ENCODE data around the gene AFF1.
"Not testable (repeated sequence)": the region's sequence is repeated elsewhere in the genome, so short reads cannot be mapped to it uniquely, and the experiment has no call there.

AFF1 gene

GRCh38 chr4:87118826-87119225 is 184.0 kb downstream of the AFF1 start:
- no peak for DNase-seq

GRCh38 chr4:87120010-87120409 is 185.2 kb downstream of the AFF1 start:
- DNase-seq: no peak

- no peak for DNase-seq
Observed at GRCh38 chr4:87120411-87121162, 185.8 kb downstream of the AFF1 start.

GRCh38 chr4:87121341-87122065 is 186.7 kb downstream of the AFF1 start:
- no peak for DNase-seq

DNA sequence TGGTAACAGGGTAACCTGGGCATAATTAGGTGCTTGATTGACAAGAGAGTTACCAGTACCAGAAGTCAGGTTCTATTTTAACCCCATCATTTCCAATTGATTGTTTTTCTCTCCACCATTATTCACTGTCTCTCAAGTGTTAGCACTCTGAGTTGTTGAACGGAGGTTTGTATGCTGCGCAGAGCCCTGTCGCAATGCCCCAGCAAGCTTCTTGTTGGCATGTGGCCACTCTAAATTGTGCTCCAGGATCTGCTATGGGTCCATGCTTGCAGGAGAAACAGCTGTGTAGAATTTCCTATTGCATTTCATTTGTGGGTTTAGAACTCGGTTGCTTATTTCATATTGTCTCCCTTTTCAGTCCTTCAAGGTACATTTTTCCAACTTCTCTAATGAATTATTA is 187.4 kb downstream of the AFF1 start:
- no peak for DNase-seq

GRCh38 chr4:87126056-87126455 is 191.2 kb downstream of the AFF1 start:
- DNase-seq: no peak

DNA sequence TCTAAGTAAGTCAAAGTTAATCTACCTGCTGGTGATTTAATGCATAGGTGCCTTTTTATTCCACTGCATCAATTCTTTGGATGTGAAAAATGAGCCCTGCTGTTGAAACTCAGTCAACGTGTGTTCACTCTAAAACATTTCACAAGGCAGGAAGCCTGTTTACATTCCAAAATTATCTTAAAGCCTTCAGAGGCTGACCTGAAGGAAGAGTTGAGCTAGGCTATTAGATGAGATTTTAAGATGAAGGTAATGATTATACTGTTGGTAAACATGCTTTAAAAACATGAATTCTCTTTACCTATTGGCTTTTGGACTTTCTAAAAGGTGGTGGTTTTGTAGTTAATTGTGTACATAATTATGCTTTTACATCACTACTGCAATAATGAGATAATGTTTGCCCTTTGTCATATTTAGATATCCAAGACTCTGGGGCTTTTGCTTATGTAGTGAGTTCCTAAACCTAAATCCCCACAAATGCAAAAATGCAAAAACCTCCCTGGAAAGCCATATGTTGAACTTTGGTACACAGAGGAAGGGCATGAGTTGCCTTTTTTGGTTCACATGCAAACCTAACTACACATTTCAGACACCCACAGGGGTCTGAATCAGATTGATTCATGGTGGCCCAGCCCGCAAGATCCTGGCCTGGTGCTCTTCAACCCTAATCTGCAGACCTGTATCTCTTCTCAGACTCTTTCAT is 193.3 kb downstream of the AFF1 start:
- no peak for DNase-seq

DNA sequence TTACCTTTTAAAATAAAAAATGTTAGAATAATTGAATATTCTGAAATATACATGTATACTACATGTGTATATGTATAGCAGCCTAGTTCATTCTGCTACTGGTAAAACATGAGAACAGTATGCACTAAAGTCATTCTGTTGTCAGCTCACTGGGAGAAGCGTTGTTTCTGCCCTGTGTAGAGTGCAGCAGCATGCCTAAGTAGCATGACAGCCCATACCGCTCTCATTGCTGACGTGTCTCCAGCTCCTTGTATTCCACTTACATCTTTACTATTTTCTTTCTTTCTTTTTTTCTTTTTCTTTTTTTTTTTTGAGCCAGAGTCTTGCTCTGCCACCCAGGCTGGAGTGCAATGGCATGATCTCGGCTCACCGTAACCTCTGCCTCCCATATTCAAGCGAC is 194.9 kb downstream of the AFF1 start:
- DNase-seq: no peak

GRCh38 chr4:87130985-87131703 is 196.3 kb downstream of the AFF1 start:
- DNase-seq: no peak

DNA sequence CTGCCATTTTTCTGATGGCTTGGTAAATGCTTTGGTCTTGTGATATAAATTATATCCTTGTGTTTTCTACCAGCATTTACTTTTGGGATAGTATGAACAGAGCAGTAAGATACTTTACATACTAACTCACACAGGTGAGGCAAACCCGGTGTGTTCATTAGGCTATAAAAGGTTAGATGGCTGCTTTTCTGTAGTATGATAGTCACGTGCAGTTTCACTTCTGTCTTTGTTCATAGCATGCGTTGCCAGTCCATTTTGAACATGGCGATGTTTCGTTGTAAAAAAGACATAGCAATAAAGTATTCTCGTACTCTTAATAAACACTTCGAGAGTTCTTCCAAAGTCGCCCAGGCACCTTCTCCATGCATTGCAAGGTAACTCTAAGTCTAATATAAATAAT is 197.2 kb downstream of the AFF1 start:
- no peak for DNase-seq

DNA sequence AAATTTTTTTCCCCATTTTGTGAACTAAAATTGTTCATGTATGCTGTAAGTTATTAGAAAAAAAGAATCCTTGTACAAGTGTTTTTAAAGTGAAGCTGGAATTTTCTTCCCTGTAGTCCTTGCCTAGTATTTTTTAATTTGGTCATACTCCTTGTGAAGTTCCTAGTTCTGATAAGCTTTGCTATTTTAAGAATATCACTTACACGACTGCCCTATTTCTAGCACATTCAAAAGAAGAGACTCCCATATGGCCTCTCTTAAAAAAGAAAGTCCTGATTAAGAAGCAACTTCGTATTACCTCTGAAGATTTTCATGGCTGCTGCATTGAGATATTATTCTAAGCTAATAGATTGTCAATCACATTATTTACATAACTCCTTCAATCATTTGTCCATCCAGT is 198.4 kb downstream of the AFF1 start:
- no peak for DNase-seq

DNA sequence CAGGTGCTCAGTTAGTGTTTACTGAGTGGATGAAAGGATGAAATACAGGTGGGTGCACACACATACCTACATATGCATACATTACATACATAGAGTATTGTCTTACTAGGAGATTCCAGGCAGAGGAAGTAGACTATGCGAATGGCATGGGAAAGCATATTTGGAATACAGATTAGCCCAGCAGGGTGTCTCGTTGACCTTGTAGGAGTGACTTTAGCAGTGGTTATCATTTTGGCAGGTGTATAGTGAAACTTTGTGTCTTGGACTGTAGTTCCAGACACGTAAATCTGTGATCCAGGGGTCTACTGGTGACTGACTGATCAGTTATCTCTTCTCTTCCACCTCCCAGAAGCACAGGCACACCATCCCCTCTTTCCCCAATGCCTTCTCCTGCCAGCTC is 199.3 kb downstream of the AFF1 start:
- DNase-seq: no peak

DNA sequence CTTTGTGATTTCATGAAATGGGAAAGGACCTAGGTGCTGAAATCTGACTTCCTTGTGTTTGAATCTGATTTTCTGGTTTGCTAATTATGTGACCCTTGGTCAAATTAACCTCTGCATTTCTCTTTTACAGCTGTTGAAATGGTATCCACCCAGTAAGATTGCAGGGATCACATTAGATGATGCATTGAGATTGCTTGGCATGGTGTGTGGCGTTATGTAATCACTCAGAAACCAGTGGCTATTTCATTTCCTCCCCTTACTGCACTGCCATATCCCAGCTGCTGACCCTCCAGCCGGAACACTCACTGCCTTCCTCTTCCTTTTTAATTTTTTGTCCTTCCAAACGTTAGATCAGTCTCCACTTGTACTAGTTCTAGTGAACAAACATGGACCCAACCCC is 206.6 kb downstream of the AFF1 start:
- no peak for DNase-seq

DNA sequence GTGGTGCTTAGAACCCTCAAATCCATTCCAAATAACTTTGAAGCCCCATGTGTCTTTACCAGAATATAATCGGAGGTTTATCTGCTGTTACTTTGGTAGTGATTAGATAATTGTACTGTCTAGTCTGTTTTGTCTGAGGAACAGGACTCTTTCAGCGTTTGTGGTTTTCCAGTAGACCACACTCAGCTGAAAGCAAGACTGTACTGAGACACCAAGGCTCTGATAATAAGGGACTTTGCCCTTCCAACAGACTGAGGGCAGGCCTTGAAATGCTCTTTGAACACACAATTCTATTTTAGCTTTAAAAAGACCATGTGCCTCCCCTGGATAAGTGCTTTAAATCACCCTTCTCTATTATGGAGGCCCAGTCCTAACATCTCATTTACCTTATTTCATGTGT is 209.5 kb downstream of the AFF1 start:
- no peak for DNase-seq

GRCh38 chr4:87145934-87146333 is 211.1 kb downstream of the AFF1 start:
- not testable (repeated sequence) for DNase-seq

GRCh38 chr4:87147116-87147515 is 212.3 kb downstream of the AFF1 start:
- no peak for DNase-seq

DNA sequence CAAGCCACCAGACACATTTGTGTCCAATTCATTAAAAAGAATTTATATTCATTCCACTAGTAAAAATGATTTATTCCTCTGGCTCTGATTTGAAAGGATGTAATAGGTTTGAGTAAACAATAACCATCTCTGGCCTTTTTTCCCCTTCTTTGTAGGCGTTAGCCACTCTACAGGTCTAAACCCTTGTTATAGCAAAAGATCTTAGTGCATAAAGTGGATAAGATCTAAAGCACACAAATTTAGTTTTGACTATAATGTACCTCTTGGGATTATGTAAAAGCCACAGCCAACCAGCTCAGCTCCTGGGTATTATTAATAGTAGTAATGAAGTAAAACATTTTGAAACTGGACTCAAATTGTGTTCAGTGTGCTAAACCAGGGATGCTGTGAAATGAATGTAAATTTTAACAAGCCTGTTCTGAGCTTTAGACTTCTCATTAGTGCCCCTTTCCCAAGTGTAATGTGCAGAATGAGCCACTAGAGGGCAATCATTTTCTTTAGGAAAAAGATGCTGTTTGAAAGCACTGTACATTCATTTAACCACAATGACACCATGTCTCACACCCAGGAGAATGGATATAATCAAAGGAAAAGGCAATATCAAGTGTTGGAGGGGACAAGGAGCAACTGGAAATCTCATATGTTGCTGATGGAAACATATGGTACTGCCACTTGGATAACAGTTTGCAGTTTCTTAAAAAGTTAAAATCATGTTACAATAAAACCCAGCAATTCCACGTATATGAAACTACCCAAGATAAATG is 215.9 kb downstream of the AFF1 start:
- DNase-seq: peak; percentile 43

GRCh38 chr4:87151730-87152129 is 216.9 kb downstream of the AFF1 start:
- no peak for DNase-seq

DNA sequence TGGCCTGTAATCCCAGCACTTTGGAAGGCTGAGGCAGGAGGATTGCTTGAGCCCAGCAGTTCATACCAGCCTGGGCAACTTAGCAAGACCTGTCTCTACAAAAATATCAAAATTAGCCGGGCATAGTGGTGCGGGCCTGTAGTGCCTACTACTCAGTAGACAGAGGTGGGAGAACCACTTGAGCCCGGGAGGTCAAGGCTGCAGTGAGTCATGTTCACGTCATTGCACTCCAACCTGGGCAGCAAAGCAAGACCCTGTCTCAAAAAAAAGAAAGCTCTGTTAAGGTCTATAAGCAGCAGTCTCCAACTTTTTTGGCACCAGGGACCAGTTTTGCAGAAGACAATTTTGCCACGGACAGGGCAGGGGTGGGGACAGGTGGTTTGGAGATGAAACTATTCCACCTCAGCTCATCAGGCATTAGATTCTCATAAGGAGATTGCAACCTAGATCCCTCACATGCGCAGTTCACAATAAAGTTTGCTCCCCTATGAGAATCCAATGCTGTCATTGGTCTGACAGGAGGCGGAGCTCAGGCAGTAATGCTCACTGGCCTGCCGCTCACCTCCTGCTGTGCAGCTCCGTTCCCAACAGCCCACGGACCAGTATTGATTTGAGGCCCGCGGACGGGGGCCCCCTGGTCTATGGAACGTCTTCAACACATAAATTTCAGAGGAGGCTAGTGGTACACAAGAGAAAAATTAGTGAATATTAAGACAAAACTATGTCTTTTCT is 217.7 kb downstream of the AFF1 start:
- DNase-seq: no peak

DNA sequence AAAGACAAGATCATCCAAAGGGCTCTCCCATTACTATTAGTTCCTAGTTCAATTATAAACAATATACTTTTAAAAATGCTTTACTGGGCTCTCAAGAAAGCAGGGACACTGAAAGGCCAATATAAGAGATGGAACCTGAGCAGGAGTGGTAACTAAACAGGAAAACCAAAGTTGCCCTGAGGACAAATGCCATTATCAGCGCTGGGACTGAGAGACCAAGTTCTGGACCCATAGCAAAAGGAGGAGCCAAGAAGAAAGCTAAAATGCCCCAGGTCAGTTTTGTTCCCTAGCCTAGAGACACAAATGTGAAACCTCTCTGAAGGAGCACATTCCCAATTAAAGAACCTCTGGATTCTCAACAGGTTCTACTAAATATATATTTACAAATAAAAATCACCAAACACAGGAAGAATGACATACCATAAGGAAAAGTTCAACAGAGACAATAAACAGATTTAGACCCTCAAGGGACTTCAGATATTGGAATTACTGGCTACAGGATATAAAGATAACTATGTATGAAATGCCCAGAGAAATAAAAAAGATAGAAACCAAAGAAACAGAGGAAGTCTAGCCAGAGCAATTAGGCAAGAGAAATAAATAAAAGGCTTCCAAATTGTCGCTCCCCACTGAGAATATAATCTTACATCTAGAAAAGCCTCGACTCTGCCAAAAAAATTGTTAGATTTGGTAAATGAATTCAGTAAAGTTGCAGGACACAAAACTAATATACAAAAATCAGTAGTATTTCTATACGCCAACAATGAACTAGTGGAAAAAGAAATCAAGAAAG is 218.5 kb downstream of the AFF1 start:
- DNase-seq: no peak

GRCh38 chr4:87165892-87166291 is 231.1 kb downstream of the AFF1 start:
- DNase-seq: no peak

All from central memory CD4-positive, alpha-beta T cell (primary cell).